HUES6 (cell line): ENCODE measurements around the gene LYRM9.

Experiments
- H3K27ac ChIP-seq: 2 replicates; pipeline ENCODE4 v1.7.0; 2013; ENCODE audit warnings: low read depth, mild to moderate bottlenecking, low read length, inconsistent platforms
- H3K27me3 ChIP-seq: 2 replicates; pipeline ENCODE4 v1.6.1; 2013; ENCODE audit warnings: low read length; ENCODE audit not compliant: control insufficient read depth, insufficient read depth
- H3K36me3 ChIP-seq: 2 replicates; pipeline ENCODE4 v1.6.1; 2013; ENCODE audit warnings: low read length; ENCODE audit not compliant: control insufficient read depth, insufficient read depth
- H3K4me1 ChIP-seq: 2 replicates; pipeline ENCODE4 v1.6.1; 2013; ENCODE audit warnings: low read length; ENCODE audit not compliant: control insufficient read depth, insufficient read depth
- H3K4me3 ChIP-seq: 2 replicates; pipeline ENCODE4 v1.5.1; 2013; ENCODE audit warnings: low read depth, low read length
- H3K9ac ChIP-seq: one replicate; pipeline ENCODE4 v1.6.1; 2013; ENCODE audit warnings: mild to moderate bottlenecking, low read length
- H3K9me3 ChIP-seq: 2 replicates; pipeline ENCODE4 v1.6.1; 2013; ENCODE audit warnings: low read depth, low read length; ENCODE audit not compliant: control insufficient read depth, insufficient read depth

The LYRM9 gene

GRCh38 chr17:27906226-27906580, 13.0 kb upstream of the LYRM9 start:
- H3K9me3 ChIP-seq: no peaks in the 10 kb centered on the region
- no peak overlapping the region for H3K27ac ChIP-seq
- H3K4me1 ChIP-seq: peaks cover 18% of the 10 kb centered on the region; the same call in 1 of the 2 replicates
- H3K9ac ChIP-seq: no peak overlapping the region
- H3K36me3 ChIP-seq: no peaks in the 10 kb centered on the region
- H3K27me3 ChIP-seq: peaks cover 64% of the 10 kb centered on the region
- H3K4me3 ChIP-seq: no peak overlapping the region

GRCh38 chr17:27905447-27906225, 12.5 kb upstream of the LYRM9 start:
- no peak overlapping the region for H3K9ac ChIP-seq
- no peaks in the 10 kb centered on the region for H3K9me3 ChIP-seq
- H3K4me3 ChIP-seq: no peak overlapping the region
- H3K4me1 ChIP-seq: peaks cover 18% of the 10 kb centered on the region; the same call in 1 of the 2 replicates
- H3K27ac ChIP-seq: no peak overlapping the region
- no peaks in the 10 kb centered on the region for H3K36me3 ChIP-seq
- peaks cover 58% of the 10 kb centered on the region for H3K27me3 ChIP-seq

GRCh38 chr17:27904534-27905446, 11.6 kb upstream of the LYRM9 start:
- Histone ChIP-seq H3K9ac (no peak overlapping the region), H3K4me3 (no peak overlapping the region), H3K9me3 (no peaks in the 10 kb centered on the region), H3K27me3 (peaks cover 50% of the 10 kb centered on the region), H3K36me3 (no peaks in the 10 kb centered on the region), H3K27ac (no peak overlapping the region), H3K4me1 (peaks cover 18% of the 10 kb centered on the region; the same call in 1 of the 2 replicates)

GRCh38 chr17:27904114-27904513, 10.9 kb upstream of the LYRM9 start:
- Histone ChIP-seq H3K4me1 (peaks cover 18% of the 10 kb centered on the region; the same call in 1 of the 2 replicates), H3K9ac (no peak overlapping the region), H3K27ac (no peak overlapping the region), H3K4me3 (no peak overlapping the region), H3K9me3 (no peaks in the 10 kb centered on the region), H3K27me3 (peaks cover 47% of the 10 kb centered on the region), H3K36me3 (no peaks in the 10 kb centered on the region)

- no peaks in the 10 kb centered on the region for H3K9me3 ChIP-seq
- no peaks in the 10 kb centered on the region for H3K36me3 ChIP-seq
- peaks cover 12% of the 10 kb centered on the region; the same call in 1 of the 2 replicates for H3K27me3 ChIP-seq
- H3K27ac ChIP-seq: no peak overlapping the region
- peaks cover 14% of the 10 kb centered on the region for H3K4me1 ChIP-seq
- H3K4me3 ChIP-seq: no peak overlapping the region
- H3K9ac ChIP-seq: no peak overlapping the region
Observed at GRCh38 chr17:27899525-27899924, 6.4 kb upstream of the LYRM9 start.

GRCh38 chr17:27898096-27898495, 4.9 kb upstream of the LYRM9 start:
- no peaks in the 10 kb centered on the region for H3K36me3 ChIP-seq
- peaks cover 24% of the 10 kb centered on the region for H3K4me1 ChIP-seq
- no peak overlapping the region for H3K9ac ChIP-seq
- H3K27ac ChIP-seq: no peak overlapping the region
- peaks cover 12% of the 10 kb centered on the region; the same call in 1 of the 2 replicates for H3K27me3 ChIP-seq
- no peak overlapping the region for H3K4me3 ChIP-seq
- no peaks in the 10 kb centered on the region for H3K9me3 ChIP-seq

- H3K36me3 ChIP-seq: no peaks in the 10 kb centered on the region
- no peak overlapping the region for H3K27ac ChIP-seq
- peaks cover 25% of the 10 kb centered on the region for H3K4me1 ChIP-seq
- no peak overlapping the region for H3K9ac ChIP-seq
- peaks cover 17% of the 10 kb centered on the region for H3K27me3 ChIP-seq
- H3K9me3 ChIP-seq: no peaks in the 10 kb centered on the region
- no peak overlapping the region for H3K4me3 ChIP-seq
Observed at GRCh38 chr17:27896701-27897100, 3.5 kb upstream of the LYRM9 start.

GRCh38 chr17:27895940-27896535, 2.9 kb upstream of the LYRM9 start:
- peaks cover 20% of the 10 kb centered on the region for H3K27me3 ChIP-seq
- H3K4me3 ChIP-seq: no peak overlapping the region
- H3K36me3 ChIP-seq: no peaks in the 10 kb centered on the region
- no peak overlapping the region for H3K27ac ChIP-seq
- no peaks in the 10 kb centered on the region for H3K9me3 ChIP-seq
- no peak overlapping the region for H3K9ac ChIP-seq
- H3K4me1 ChIP-seq: peaks cover 31% of the 10 kb centered on the region

GRCh38 chr17:27895123-27895895, 2.1 kb upstream of the LYRM9 start:
- Histone ChIP-seq H3K36me3 (no peaks in the 10 kb centered on the region), H3K4me3 (no peak overlapping the region), H3K4me1 (peaks cover 34% of the 10 kb centered on the region), H3K27me3 (peaks cover 22% of the 10 kb centered on the region), H3K9me3 (no peaks in the 10 kb centered on the region), H3K9ac (no peak overlapping the region), H3K27ac (no peak overlapping the region)

- H3K9me3 ChIP-seq: no peaks in the 10 kb centered on the region
- H3K27ac ChIP-seq: no peak overlapping the region
- H3K27me3 ChIP-seq: peaks cover 18% of the 10 kb centered on the region
- H3K9ac ChIP-seq: no peak overlapping the region
- peaks cover 40% of the 10 kb centered on the region for H3K4me1 ChIP-seq
- H3K36me3 ChIP-seq: no peaks in the 10 kb centered on the region
- H3K4me3 ChIP-seq: no peak overlapping the region
Observed at GRCh38 chr17:27893841-27894503, 807 bp upstream of the LYRM9 start.
